Loucy (cell line): ENCODE data around the gene ZPBP2.

Experiments used
- EZH2phosphoT487 ChIP-seq: fragments of 200-600 bp; IDR thresholded peaks from 2 replicates; pipeline ENCODE4 v1.6.1; 2018; ENCODE audit warnings: antibody characterized with exemption, mild to moderate bottlenecking, moderate library complexity, borderline replicate concordance
- TF ChIP-seq, protein P1 (sequence below): fragments of 200-600 bp; sonication (generic); conservative IDR thresholded peaks from 2 replicates; pipeline ENCODE4 v1.5.1; 2014; ENCODE audit warnings: mild to moderate bottlenecking, antibody characterized with exemption, low read length

DNA sequence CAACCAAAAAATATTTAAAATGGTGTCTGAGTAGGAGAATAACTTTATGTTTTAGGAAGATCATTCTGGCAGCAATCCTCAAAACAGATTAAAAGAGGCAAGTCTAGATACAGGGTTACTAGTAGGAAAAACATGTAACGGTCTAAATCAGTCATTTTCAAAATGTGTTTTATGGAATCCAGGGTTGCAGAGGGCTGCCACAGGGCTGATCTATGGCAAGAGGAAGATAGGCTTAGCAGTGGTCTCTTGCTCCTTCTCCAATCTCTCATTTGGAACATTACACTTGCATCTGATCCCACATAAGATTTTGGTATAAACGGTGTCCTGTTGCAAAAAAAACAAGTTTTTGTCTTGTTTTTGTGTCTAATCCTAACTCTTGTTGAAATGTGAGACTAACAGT is 13.1 kb upstream of the ZPBP2 start:
- TF ChIP-seq, protein P1, sequence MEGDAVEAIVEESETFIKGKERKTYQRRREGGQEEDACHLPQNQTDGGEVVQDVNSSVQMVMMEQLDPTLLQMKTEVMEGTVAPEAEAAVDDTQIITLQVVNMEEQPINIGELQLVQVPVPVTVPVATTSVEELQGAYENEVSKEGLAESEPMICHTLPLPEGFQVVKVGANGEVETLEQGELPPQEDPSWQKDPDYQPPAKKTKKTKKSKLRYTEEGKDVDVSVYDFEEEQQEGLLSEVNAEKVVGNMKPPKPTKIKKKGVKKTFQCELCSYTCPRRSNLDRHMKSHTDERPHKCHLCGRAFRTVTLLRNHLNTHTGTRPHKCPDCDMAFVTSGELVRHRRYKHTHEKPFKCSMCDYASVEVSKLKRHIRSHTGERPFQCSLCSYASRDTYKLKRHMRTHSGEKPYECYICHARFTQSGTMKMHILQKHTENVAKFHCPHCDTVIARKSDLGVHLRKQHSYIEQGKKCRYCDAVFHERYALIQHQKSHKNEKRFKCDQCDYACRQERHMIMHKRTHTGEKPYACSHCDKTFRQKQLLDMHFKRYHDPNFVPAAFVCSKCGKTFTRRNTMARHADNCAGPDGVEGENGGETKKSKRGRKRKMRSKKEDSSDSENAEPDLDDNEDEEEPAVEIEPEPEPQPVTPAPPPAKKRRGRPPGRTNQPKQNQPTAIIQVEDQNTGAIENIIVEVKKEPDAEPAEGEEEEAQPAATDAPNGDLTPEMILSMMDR, result no peak
- no peak for TF ChIP-seq EZH2phosphoT487
